ENCODE results near the gene NUMB.

Gene NUMB

GRCh38 chr14:73458183-73458976 lies at the start of gene NUMB:
NUMB (minus strand) TSS chr14:73458546; CDS start chr14:73355751, 102,795 bp downstream.
- peak; percentile 90 to 92 for DNase-seq (ENCODE audit: low read depth in 2 of 2)

- no peak for DNase-seq (ENCODE audit: low read depth in 2 of 2)
These were observed 45.3 kb upstream of the NUMB start for GRCh38 chr14:73503648-73504047.

GRCh38 chr14:73502017-73502619 lies 43.8 kb upstream of the NUMB start:
- DNase-seq (ENCODE audit: low read depth in 2 of 2), result no peak

- no peak for DNase-seq (ENCODE audit: low read depth in 2 of 2)
These were observed 42.0 kb upstream of the NUMB start for GRCh38 chr14:73500360-73500759.

- no peak for DNase-seq (ENCODE audit: low read depth in 2 of 2)
These were observed 36.2 kb upstream of the NUMB start for GRCh38 chr14:73494593-73494992.

GRCh38 chr14:73492670-73493069 lies 34.3 kb upstream of the NUMB start:
- no peak for DNase-seq (ENCODE audit: low read depth in 2 of 2)

- no peak for DNase-seq (ENCODE audit: low read depth in 2 of 2)
These were observed 33.8 kb upstream of the NUMB start for GRCh38 chr14:73492043-73492552.

- peak; percentile 35 to 64 for DNase-seq (ENCODE audit: low read depth in 2 of 2)
These were observed 33.1 kb upstream of the NUMB start for GRCh38 chr14:73491256-73492042.

GRCh38 chr14:73489481-73490175 lies 31.3 kb upstream of the NUMB start:
- DNase-seq (ENCODE audit: low read depth in 2 of 2), result no peak

- DNase-seq (ENCODE audit: low read depth in 2 of 2), result no peak
These were observed 20.3 kb upstream of the NUMB start for GRCh38 chr14:73478684-73479083.

GRCh38 chr14:73477618-73478266 lies 19.4 kb upstream of the NUMB start:
- DNase-seq (ENCODE audit: low read depth in 2 of 2), result no peak

- no peak for DNase-seq (ENCODE audit: low read depth in 2 of 2)
These were observed 18.1 kb upstream of the NUMB start for GRCh38 chr14:73476451-73476931.

GRCh38 chr14:73474952-73475351 lies 16.6 kb upstream of the NUMB start:
- no peak for DNase-seq (ENCODE audit: low read depth in 2 of 2)

GRCh38 chr14:73472185-73473114 lies 14.1 kb upstream of the NUMB start:
- no peak for DNase-seq (ENCODE audit: low read depth in 2 of 2)

- no peak for DNase-seq (ENCODE audit: low read depth in 2 of 2)
These were observed 13.3 kb upstream of the NUMB start for GRCh38 chr14:73471582-73472184.

- no peak for DNase-seq (ENCODE audit: low read depth in 2 of 2)
These were observed 10.6 kb upstream of the NUMB start for GRCh38 chr14:73468828-73469375.

GRCh38 chr14:73467800-73468199 lies 9.5 kb upstream of the NUMB start:
- DNase-seq (ENCODE audit: low read depth in 2 of 2), result peak in 1 of 2 donors; percentile 50

GRCh38 chr14:73467377-73467776 lies 9.0 kb upstream of the NUMB start:
- peak; percentile 39 to 62 for DNase-seq (ENCODE audit: low read depth in 2 of 2)

- no peak for DNase-seq (ENCODE audit: low read depth in 2 of 2)
These were observed 8.5 kb upstream of the NUMB start for GRCh38 chr14:73466861-73467260.

Measured in activated CD4-positive, alpha-beta T cell treated with anti-CD3 and anti-CD28 coated beads for 24 hours (primary cell).